WTC11 (cell line): ENCODE results near the gene HYI. TPM values are rescaled to one million over a fixed set of nuclear protein-coding genes. Genes with fewer than 3 reads are reported as not detected.
"Not testable (repeated sequence)": the region's sequence is repeated elsewhere in the genome, so short reads cannot be mapped to it uniquely, and the experiment has no call there.

ENCODE experiments used
- ATAC-seq: fragments of 200-7000 bp; cut with Tn5 transposase; 2 replicates; pipeline ENCODE4 v1.10.0; 2021; ENCODE audit warnings: mild to moderate bottlenecking, moderate library complexity
- CTCF ChIA-PET: fragments of 300-600 bp; sonication (Branson Sonifier 250); formaldehyde crosslinking; loops from one replicate; lab custom pipeline; 2021; ENCODE audit warnings: antibody characterized with exemption; lab: Charles Lee
- POLR2A ChIA-PET: fragments of 350-600 bp; sonication (Branson Sonifier 250); formaldehyde crosslinking; loops from one replicate; lab custom pipeline; 2021; ENCODE audit warnings: antibody characterized with exemption; lab: Charles Lee
- DNase-seq: peaks from one replicate; pipeline ENCODE4 v3.0.0; 2021; ENCODE audit warnings: low spot score
- H3K27ac Mint-ChIP-seq: 2 replicates; pipeline ENCODE4 v1.8.0; 2021; ENCODE audit warnings: mixed read lengths
- H3K27me3 Mint-ChIP-seq: 2 replicates; pipeline ENCODE4 v1.8.0; 2021; ENCODE audit warnings: low read depth, mild to moderate bottlenecking, moderate library complexity, mixed read lengths
- H3K36me3 Mint-ChIP-seq: 2 replicates; pipeline ENCODE4 v1.8.0; 2021; ENCODE audit warnings: mixed read lengths
- H3K4me1 Mint-ChIP-seq: 2 replicates; pipeline ENCODE4 v1.8.0; 2022; ENCODE audit warnings: mixed read lengths
- H3K4me3 Mint-ChIP-seq: 2 replicates; pipeline ENCODE4 v1.8.0; 2021; ENCODE audit warnings: mild to moderate bottlenecking, moderate library complexity, mixed read lengths
- H3K9me3 Mint-ChIP-seq: 2 replicates; pipeline ENCODE4 v1.8.0; 2021; ENCODE audit warnings: mixed read lengths
- ATF1 ChIP-seq: sonication (generic); formaldehyde crosslinking; IDR thresholded peaks from 2 replicates; pipeline ENCODE4 v1.8.1; 2023; ENCODE audit warnings: mild to moderate bottlenecking, moderate library complexity, missing genetic modification reagents
- ELF4 ChIP-seq: sonication (generic); formaldehyde crosslinking; IDR thresholded peaks from 2 replicates; pipeline ENCODE4 v1.8.1; 2022; ENCODE audit warnings: low read depth, mild to moderate bottlenecking, moderate library complexity, missing genetic modification reagents
- ETV6 ChIP-seq: sonication (generic); formaldehyde crosslinking; IDR thresholded peaks from 2 replicates; pipeline ENCODE4 v1.8.1; 2022; ENCODE audit warnings: mild to moderate bottlenecking, missing genetic modification reagents
- IRF1 ChIP-seq: sonication (generic); formaldehyde crosslinking; IDR thresholded peaks from 2 replicates; pipeline ENCODE4 v1.8.0; 2023; ENCODE audit warnings: missing genetic modification reagents
- KAT7 ChIP-seq: sonication (generic); formaldehyde crosslinking; IDR thresholded peaks from 2 replicates; pipeline ENCODE4 v1.8.1; 2023; ENCODE audit warnings: missing genetic modification reagents, mild to moderate bottlenecking, borderline replicate concordance
- MXD4 ChIP-seq: fragments of 250-450 bp; sonication (Bioruptor Pico); IDR thresholded peaks from 2 replicates; pipeline ENCODE4 v1.8.0; 2021; ENCODE audit warnings: mild to moderate bottlenecking, moderate library complexity, borderline replicate concordance
- MYBL2 ChIP-seq: sonication (generic); formaldehyde crosslinking; IDR thresholded peaks from 2 replicates; pipeline ENCODE4 v1.8.1; 2023; ENCODE audit warnings: mild to moderate bottlenecking, moderate library complexity, missing genetic modification reagents
- NR2C2 ChIP-seq: sonication (generic); formaldehyde crosslinking; IDR thresholded peaks from 2 replicates; pipeline ENCODE4 v1.8.0; 2022; ENCODE audit warnings: mild to moderate bottlenecking, missing genetic modification reagents
- TEAD1 ChIP-seq: sonication (generic); formaldehyde crosslinking; IDR thresholded peaks from 2 replicates; pipeline ENCODE4 v1.8.0; 2022; ENCODE audit warnings: mild to moderate bottlenecking, missing genetic modification reagents
- ZNF263 ChIP-seq: sonication (generic); formaldehyde crosslinking; IDR thresholded peaks from 2 replicates; pipeline ENCODE4 v1.8.1; 2022; ENCODE audit warnings: low read depth, mild to moderate bottlenecking, moderate library complexity, missing genetic modification reagents
- total RNA-seq: library from RNA; stranded (reverse); gene quantifications from 3 replicates; pipeline ENCODE4 v1.2.3, GENCODE V29; 2021
- TF ChIP-seq, protein P1 (sequence below): sonication (generic); formaldehyde crosslinking; IDR thresholded peaks from 2 replicates; pipeline ENCODE4 v1.8.1; 2022; ENCODE audit warnings: missing genetic modification reagents, borderline replicate concordance
- TF ChIP-seq, protein P2 (sequence below): fragments of 250-450 bp; sonication (Bioruptor Pico); conservative IDR thresholded peaks from 2 replicates; pipeline ENCODE4 v1.9.0; 2021; ENCODE audit warnings: mild to moderate bottlenecking
- TF ChIP-seq, protein P3 (sequence below): sonication (generic); formaldehyde crosslinking; IDR thresholded peaks from 2 replicates; pipeline ENCODE4 v1.8.0; 2022; ENCODE audit warnings: mild to moderate bottlenecking, missing genetic modification reagents

The HYI gene
- total RNA-seq, 1 experiment from 2014 or later = 23.2 TPM

DNA sequence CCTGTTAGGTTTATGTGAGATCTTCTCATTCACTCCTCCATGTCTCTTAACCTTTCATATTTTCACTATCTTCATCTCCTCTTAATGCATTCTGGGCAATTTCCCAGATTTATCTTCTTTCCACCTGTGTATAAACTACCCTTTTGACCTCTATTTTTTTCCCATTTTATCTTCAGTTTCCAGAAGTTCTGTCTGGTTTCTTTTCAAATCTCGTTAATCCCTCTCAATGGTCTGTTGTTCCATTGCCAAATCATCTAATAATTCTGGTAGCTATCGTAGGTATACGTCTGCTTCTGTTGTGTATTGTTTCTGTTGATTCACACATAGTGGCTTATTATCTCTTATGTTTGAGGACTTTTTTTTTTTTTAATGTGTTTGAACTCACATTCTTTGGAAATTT is 25.7 kb upstream of the HYI start:
- ChIA-PET CTCF (no interaction called here), POLR2A (no interaction called here)
- ATAC-seq = no peak

DNA sequence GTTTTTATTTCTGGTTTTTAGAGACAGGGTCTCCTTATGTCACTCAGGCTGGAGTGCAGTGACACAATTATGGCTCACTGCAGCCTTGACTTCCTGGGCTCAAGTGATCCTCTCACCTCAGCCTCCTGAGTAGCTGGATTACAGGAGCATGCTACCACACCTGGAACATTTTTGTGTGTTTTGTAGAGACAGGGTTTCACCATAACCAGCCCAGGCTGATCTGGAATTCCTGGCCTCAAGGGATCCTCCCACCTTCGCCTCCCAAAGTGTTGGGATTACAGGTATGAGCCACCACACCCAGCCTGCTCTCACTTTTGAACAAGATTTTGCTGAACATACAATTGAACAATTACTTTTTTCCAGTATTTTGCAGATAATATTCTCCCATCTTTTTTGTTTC is 24.0 kb upstream of the HYI start:
- no peak for ATAC-seq
- TF ChIP-seq MXD4 = no peak
- TF ChIP-seq, protein P1, sequence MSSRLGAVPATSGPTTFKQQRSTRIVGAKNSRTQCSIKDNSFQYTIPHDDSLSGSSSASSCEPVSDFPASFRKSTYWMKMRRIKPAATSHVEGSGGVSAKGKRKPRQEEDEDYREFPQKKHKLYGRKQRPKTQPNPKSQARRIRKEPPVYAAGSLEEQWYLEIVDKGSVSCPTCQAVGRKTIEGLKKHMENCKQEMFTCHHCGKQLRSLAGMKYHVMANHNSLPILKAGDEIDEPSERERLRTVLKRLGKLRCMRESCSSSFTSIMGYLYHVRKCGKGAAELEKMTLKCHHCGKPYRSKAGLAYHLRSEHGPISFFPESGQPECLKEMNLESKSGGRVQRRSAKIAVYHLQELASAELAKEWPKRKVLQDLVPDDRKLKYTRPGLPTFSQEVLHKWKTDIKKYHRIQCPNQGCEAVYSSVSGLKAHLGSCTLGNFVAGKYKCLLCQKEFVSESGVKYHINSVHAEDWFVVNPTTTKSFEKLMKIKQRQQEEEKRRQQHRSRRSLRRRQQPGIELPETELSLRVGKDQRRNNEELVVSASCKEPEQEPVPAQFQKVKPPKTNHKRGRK (CRISPR knock-in tag) = no peak
- Mint-ChIP-seq H3K27ac (no peak overlapping the region), H3K4me1 (peaks cover 2% of the 10 kb centered on the region), H3K36me3 (no peaks in the 10 kb centered on the region), H3K9me3 (no peaks in the 10 kb centered on the region), H3K27me3 (peaks cover 6% of the 10 kb centered on the region), H3K4me3 (no peak overlapping the region)
- DNase-seq = no peak
- CTCF ChIA-PET = no interaction called here
- POLR2A ChIA-PET = no interaction called here

More for the DNA sequence above, 25.7 kb upstream of the HYI start:
- Mint-ChIP-seq H3K4me1 (no peaks in the 10 kb centered on the region), H3K36me3 (no peaks in the 10 kb centered on the region), H3K27me3 (peaks cover 6% of the 10 kb centered on the region), H3K27ac (no peak overlapping the region), H3K9me3 (no peaks in the 10 kb centered on the region), H3K4me3 (no peak overlapping the region)
- DNase-seq = no peak
- TF ChIP-seq KAT7 (CRISPR knock-in tag) (no peak), TEAD1 (CRISPR knock-in tag) (no peak), ELF4 (CRISPR knock-in tag) (no peak), MXD4 (no peak), MYBL2 (CRISPR knock-in tag) (no peak), IRF1 (no peak), ZNF263 (no peak), NR2C2 (CRISPR knock-in tag) (no peak), ETV6 (CRISPR knock-in tag) (no peak), ATF1 (no peak)
- TF ChIP-seq, protein P2, sequence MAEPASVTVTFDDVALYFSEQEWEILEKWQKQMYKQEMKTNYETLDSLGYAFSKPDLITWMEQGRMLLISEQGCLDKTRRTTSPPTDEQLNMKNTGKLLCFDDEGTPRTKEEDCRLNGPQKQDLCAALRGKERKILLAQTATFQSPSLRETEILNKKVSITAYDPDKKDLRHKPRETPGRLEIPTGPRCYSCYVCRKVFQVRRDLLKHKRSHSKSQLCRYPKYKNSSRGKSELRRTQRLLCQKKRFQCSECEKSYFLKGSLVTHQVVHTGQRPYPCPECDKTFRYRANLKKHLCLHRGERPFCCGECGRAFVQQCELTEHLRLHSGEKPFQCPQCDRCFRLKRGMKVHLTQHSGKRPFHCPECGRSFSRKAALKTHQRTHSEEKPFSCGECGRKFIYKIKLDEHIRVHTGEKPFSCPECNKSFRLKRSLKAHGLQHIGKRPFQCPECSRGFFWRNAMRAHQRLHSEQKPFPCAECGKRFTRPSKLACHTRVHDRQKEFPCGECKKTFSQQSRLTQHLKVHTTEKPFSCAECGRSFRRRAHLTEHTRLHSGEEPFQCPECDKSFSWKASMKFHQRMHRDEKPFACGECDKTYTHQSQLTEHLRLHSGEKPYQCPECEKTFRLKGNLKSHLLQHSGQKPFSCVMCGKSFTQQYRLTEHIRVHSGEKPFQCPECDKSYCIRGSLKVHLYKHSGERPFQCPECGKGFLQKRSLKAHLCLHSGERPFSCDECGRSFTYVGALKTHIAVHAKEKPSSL (CRISPR knock-in tag) = no peak
- TF ChIP-seq, protein P3, sequence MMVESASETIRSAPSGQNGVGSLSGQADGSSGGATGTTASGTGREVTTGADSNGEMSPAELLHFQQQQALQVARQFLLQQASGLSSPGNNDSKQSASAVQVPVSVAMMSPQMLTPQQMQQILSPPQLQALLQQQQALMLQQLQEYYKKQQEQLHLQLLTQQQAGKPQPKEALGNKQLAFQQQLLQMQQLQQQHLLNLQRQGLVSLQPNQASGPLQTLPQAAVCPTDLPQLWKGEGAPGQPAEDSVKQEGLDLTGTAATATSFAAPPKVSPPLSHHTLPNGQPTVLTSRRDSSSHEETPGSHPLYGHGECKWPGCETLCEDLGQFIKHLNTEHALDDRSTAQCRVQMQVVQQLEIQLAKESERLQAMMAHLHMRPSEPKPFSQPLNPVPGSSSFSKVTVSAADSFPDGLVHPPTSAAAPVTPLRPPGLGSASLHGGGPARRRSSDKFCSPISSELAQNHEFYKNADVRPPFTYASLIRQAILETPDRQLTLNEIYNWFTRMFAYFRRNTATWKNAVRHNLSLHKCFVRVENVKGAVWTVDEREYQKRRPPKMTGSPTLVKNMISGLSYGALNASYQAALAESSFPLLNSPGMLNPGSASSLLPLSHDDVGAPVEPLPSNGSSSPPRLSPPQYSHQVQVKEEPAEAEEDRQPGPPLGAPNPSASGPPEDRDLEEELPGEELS (CRISPR knock-in tag) = no peak

DNA sequence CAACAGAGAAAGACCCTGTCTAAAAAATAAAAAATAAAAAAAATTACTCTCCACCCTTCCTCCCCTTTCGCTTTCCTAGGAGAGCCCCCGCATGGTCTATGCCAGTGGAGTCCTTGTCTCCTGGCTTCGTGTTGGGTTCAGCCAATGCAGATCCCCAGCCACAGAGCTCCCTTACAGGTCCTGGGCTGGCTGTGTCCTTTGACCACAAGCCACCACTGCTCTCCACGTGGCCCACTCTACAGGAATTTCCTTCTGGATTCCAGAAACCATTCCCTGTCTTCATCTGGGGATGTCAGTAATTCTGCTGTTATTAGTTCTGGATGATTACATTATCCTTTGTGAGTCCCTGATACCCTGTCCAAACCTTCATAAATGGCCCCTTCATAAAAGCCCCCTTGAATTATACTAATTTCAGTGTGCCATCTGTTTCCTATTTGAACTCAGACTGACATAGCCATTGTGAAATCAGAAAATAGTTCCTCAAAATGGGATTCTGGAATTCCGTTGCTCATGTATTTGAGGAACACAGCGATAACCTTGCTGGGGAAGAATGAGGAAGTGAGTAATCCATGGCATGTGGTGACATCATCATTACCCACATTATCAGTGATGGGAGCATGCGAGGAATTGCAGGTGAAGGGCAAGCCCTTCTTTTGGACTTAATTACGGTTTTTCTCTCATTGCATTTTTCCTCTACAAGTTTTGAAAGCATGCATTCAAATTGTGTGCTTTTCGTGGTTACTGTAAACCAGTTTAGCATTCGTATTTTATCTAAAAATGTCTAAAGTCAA is 22.1 kb upstream of the HYI start:
- H3K9me3 Mint-ChIP-seq, H3K36me3 Mint-ChIP-seq, CTCF ChIA-PET, ATAC-seq, H3K27ac Mint-ChIP-seq, DNase-seq, H3K4me3 Mint-ChIP-seq, POLR2A ChIA-PET: not testable (repeated sequence)
- Mint-ChIP-seq H3K4me1 (peaks cover 11% of the 10 kb centered on the region), H3K27me3 (peaks cover 12% of the 10 kb centered on the region)
